Activated naive CD4-positive, alpha-beta T cell (primary cell): ENCODE data around the gene RELN.

Source experiments
- DNase-seq, 4 experiments: peaks; one replicate each; lab custom pipeline; 2025; lab: John Stamatoyannopoulos, UW

The RELN gene

DNA sequence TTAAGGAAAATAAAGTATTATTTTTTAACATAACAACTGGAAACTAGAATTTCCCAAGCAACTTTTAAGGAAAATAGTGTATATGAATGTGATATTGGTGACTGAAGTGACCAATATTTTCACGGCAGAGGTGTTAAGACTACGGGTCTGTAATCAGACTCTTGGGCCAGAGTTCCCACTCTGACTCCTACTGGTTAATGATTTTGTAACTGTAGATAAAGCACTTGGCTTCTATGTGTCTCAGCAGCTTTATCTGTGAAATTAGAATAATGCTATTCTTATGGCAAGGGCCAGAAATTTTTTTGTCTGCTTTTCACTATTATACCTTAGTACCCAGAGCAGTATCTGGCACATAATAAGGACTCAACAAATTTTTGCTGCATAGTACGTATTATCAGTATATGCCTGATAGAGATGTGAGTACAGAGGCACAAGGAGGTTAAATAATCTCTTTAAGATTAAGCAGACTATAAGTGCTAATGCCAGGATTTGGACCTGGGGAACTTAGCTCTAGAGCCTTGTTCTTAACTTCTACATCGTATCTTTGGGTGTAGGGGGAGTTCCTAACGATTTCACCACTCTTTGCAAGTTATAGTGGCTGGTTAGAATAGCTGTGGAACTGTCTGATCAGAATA is 357.3 kb downstream of the RELN start:
- no peak for DNase-seq

DNA sequence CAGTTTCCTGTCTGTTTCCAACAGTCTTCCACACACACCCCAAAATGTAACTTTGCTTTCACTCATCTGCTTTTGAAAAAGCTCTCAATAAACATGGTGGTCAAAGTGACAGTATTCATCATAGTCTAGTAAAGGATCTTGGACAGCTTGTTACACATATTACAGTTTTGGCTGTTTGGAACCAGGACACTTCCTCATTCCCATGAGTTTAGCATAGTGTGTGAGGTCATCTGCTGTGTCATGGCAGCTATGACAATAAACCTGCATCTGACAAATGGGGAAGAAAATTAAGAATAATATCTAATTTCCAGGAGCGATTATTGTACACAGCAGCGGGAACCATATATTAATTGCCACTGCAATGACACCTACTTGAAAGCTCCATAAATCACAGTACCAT is 359.1 kb downstream of the RELN start:
- DNase-seq = no peak

DNA sequence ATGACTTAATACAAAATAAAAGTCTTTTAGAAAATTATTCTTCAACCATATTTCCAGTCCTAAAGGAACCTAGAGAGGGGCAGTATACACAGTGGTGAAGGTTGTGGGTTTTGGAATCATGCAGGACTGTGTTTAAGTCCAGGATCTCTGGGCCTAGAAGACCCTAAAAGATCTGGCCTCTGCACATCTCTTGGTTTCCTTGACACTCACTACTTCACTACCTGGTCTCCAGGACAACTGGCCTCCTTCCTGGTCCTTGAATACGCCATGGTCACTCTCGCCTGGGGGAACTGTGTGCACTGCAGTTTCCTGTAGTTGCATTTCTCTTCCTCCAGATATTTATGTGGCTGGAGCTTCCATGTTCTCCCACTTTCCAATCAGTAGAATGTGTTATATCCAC is 360.7 kb downstream of the RELN start:
- no peak for DNase-seq

DNA sequence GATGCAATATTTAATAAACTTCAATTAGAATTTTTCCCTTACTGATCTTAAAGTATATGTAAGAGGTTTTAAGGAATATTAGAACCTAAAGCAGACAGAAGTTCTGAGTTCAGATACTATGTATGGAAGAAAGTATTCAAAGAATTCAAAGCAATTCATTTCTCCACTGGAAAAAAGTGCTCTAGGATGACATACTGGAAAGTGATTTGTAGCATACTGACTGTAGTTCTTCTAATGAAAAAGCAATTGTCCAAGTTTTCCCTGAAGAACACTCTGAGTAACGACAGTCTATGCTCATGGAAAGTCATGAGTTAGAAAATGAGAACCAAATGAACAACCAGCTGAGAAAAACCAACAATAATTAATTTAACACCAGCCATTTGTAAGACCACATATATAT is 362.7 kb downstream of the RELN start:
- no peak for DNase-seq

DNA sequence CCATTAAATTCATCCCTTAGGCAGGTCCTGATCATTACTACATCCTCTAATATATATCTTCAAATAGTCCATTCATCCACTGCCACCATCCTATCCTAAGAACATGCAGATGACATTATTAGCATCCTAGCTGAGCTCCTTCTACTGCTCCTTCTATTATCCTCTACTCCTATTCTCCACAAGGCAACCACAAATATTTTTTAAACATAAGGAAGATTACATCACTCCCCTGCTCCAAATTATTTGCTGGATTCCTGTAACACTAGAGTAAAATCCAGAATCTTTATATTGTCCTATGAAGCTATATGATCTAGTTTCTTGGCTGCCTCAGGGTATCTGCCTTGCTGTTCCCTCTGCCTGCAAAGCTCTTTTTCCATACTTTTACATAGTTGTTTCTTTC is 367.2 kb downstream of the RELN start:
- DNase-seq = no peak

DNA sequence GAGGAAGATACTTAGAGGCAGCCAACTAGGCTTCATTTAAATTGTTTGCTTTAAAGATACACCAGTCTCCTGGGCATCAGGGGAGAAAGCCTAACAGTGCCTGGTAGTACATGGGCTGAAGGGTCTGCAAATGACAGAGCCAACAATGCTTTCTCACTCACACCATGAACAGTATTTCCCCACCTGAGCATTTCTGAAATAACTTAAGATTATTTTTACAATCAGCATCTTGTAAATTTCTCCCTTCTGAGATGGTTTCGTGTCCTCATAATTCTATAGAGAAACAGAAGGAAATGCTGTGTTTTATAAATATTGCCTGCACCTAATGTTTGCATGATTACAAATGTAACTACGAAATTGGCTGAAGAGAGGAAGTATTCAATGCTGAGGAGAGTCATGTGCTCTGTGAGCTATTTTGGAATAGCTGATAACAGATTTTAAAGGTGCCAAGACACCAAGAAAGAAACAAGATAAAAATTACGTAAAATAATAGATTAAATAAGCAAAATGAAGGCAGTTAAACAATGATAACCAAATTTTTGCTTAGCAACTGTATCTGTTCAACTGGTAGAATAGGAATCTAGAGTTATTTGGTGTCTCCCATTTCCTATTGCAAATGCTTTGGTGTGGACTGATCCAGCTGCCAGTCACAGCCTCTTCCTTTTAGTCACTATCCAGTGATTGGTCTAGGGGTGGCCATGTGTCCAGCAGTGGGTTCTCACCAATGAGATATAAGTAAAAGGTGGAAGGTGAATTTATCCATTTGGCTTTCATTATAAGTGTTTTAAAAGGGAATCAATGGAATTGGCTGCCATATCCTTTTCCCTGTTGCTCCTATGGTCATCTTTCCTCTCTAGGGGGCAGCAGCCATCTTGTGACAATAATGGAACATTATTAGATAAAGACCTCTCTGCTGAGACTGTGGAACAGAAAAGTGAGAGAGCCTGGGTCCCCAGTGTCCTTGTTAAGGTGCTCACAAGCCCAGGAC is 375.5 kb downstream of the RELN start:
- DNase-seq = no peak

DNA sequence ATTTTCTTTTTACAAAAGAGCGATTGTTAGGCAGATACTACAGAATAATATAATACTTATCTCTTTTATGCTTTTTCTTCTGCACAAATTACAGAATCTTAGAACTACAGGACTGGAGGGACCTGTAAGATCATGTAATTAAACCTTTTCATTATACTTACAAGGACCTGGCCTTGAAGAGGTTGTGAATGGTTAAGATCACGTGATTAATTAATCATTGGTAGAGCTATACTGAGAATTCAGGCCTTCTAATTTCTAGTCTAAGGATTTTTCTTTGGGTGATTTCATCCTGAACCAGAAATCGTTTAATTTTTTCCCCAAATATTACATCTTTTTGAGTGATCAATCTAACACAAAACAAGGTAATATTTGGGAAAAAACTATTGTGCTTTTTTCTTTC is 379.7 kb downstream of the RELN start:
- DNase-seq = no peak

DNA sequence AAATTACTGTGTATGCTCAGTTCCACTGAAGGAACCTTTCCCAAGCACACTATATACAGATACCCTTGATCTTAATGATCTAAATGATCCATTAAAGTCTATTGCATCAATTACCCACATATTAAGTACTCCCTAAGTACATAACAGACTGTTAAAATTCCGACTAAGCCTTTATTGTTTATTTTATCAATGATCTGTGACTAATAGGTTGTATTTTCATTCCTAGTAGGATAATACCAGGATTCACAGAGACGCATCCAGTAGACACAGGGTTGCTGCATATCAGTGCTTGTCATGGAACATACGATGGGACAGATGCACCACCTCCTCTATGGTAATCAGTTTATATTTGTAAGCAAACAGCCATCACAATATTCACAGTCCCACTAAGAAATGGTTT is 383.8 kb downstream of the RELN start:
- DNase-seq = no peak

DNA sequence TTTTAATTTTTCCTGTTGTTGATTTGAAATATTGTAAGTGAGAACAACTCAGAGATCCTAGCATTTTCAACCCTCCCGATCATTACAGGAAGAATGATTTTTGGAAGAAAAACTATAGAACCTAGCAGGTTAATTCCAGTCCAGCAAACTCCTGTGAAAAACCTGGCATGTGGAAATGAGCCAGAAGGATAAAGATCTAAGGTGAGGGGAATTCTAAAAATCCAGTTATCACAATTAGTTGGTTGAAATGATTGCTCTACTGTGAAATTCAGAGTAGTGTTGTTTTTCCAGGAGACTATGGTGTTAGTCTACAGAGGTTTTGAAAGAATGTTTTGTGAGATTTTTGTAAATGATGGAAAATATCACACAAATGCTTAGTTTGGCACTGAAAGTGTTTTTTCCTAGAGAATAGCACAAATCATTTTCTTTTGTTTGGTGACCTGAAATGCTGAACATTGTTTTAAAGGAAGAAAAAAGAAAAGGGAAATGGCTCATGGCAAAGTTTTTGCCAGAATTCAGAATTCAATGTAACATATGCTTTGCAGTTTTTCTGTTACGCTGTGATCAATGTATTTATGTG is 391.0 kb downstream of the RELN start:
- no peak for DNase-seq

DNA sequence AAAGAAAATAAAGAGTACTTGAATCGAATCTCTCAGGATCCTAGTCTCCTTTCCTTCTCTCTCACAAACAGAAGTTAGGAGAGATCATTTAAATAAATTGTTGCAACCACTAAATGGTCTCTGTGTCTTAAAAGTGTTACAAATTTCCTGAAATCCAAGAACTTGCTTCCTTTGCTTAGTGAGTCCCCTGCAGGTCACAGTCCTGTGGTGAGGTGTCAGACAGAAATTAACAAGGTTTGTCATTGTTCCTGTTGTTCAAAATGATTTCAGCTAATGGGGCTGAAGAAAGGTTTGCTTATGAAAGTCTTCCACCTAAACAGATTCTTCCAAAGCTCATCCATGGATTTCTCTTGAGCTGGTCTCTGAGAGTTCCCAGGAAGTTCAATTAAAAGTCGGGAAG is 391.9 kb downstream of the RELN start:
- DNase-seq = no peak

DNA sequence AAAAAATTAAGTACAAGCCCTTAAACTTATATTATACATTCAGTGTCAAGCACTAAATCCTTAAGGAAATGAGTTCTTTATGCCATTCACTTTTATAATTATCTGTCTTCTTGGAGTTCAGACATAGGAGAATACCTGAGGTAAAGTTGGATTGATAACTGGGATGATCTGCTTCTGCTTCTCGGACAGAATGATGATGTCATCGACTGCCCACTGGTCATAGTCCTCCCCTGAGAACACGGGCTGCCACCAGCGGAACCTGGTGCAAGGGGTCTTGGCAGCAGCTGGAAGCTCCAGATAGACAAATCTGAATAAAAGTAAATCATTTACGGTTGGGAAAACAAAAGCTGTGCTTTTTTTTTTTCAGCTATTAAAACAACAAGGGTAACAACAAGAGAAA is 395.3 kb downstream of the RELN start:
- no peak for DNase-seq

DNA sequence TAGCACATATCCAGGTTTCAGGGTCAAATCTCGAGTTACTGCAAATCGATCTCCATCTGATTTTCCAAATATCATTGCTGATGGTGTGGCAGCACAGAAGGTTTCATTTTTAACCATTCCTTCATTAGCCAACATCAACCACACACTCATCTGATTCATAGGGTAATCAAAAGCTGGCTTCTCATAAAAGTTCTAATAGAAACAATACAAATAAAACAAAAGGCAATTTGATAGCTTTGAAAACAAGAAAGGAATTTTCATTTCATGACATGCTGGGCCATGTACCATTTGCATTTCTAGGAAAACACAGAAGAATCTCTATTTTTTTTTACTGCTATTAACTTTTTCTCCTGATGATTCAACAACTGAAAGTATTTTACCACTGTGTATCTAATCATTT is 395.8 kb downstream of the RELN start:
- DNase-seq = no peak

DNA sequence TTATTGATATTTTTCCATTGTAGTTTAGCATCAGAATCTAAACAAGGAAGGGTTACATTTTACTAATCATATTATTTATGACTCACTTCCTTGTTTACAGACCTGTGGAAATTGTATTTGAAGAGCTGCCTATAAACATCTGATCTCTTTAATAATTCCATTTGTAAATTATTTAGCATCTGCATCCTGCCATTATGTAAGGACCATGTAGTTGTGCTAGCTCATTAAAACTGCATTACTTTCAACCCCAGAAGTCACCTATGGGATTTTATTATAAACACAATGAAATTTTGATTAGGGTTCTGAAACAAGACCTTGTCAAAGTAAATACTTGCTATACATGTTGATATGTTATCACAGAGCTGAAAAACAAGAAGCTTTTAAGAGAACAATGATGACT is 396.6 kb downstream of the RELN start:
- DNase-seq = no peak

DNA sequence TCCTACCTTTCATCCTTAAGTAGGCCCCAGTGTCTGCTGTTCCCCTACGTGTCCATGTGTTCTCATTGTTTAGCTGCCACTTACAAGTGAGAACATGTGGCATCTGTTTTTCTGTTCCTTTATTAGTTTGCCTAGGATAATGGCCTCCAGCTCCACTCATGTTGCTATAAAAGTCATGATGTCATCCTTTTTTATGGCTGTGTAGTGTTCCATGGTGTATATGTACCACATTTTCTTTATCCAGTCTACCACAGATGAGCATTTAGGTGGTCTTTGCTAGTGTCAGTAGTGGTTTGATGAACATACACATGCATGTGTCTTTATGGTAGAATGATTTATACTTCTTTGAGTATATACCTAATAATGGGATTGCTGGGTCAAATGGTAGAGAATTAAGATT is 397.3 kb downstream of the RELN start:
- no peak for DNase-seq

DNA sequence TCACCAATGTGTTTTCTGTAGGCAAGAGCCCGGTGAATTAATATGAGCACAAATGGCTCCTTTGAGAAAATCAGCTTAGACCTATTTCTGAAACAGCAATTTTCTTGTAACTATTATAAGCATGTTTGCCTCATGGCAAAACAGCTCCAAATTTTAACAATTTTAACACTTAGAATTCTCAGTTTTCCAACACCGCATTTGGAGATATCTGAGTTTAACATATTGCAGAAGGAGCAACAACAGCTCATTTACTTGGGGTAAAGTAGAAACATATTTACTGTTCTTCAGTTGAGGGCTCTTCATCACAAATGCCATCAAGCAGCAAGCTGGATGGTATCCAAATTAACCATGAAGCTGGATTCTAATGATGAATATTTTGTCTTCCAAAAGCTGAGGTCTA is 409.4 kb downstream of the RELN start:
- no peak for DNase-seq

DNA sequence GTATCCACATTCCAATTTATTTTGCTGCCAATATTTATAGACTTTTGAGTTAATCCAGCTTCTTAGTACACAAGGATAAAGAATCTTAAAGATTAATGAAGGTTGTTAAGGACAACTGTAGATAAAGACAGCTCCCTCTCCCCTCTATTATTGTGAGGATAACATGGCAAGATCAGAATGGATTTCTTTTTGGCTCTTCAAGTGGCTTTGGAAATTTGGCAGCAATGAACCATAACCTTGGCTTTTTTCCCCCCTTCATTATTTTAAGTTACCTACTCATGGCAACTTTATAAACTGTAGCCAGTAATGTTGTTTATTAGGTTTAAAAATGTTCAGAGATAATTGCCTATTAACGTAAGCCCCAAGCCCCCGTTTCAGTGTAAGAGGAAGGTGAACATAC is 412.4 kb downstream of the RELN start:
- no peak for DNase-seq

DNA sequence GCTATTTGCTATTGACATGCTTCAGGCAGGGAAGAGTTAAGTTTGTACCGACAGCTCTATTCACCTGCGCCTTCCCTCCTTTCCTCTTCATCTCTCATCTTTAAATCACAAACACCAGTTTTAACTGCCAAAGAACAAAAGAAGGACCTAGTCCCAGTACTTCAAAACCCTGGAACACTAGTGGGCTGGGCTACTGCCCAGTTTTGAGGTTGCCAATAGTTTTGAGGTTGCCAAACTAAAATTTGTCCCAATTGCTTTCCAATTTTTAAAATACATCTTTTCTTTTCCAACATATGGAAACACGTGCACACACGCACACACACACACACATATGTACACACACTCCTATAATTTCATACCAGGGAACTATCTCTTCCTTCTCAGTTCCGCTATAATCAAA is 412.8 kb downstream of the RELN start:
- no peak for DNase-seq

DNA sequence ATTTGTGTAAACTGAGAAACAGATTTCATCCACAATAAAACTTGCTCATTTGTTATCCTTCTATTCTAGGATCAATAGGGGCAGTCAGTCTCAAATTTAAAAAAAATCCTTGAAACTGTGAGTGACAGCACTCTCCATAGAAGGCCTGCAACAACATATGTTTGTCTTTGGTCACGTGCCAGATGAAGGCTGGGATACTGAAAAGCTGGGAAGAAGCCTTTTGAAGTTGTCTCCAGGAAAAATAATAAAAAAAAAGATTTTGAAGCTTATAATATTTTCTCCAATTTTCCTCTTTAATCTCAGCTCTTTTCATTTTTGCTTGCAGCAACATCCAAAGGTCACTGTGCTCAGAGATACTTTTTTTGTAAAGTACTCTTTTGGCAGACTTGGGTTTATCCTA is 414.9 kb downstream of the RELN start:
- no peak for DNase-seq

DNA sequence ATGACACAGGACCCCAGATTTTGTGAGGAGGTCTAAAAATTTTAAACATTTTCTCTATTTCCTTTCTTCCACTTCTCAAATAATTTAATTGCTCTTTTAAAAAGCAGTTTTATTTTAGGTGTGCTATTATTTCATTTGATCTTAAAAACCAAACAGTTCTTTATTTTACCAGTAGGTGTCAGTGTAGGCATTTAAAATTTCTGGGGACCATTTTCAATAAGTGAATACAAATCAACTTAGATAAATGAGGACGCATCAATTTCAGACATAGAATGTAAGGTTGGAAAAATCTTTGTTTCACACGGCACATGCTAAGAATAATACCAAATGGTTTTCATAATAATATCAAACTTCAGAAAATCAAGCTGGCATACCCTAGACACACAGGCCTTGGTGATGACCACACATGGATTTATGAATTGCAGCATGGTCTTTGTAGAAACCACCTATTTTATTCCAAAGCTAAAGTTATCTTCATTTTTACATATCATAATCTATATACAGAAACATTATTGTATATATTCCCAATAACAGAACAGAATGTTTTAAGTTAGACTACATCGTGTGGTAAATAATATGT is 415.9 kb downstream of the RELN start:
- no peak for DNase-seq

DNA sequence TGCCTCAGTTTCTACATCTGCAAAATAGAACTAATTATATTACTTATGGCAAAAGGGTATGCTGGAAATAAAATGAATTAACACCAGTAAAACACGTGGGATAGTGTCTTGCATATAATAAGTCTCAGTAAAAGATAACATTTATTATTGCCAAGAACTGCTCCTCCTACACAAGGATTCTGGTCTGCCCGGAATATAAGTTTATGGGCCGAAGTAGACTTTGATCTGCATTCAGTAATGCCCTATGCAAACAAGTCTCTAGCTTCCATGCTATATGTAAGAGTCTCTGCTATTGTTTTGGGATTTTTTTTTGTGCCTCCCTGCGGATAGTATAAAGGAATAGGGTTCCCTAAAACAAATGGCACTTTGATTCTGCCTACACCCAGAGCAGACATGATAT is 417.9 kb downstream of the RELN start:
- DNase-seq = no peak

DNA sequence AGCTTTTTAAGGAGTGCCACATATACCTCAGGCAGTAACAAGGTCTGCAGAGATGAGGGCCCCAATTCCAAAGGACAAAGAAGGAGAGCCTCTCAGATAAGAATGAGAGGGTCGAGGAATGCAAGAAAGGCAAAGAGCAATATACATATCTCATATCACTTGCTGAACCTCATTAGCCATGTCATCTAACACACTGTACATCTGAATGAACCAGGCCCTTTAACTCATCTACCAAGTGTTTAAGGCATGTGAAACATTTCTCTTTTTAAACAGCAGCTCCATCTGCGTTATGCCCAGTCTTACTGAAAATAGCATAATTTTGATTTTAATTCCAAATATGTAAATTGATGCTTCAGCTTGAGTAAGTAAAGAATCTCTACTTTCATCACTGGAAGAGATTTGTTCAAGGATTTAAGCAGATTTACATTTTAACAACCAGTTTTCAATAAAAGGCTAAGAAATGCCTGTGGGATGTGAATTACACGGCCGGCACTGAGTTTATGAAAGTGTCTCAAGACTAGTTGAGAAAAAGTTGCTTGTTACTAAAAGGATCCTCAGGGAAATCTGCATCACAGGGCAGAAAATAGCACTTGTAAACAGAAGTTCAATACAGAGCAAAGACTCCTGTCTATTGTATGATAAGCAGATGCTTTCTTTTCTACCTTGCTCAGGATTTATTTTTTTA is 419.7 kb downstream of the RELN start:
- DNase-seq = no peak

DNA sequence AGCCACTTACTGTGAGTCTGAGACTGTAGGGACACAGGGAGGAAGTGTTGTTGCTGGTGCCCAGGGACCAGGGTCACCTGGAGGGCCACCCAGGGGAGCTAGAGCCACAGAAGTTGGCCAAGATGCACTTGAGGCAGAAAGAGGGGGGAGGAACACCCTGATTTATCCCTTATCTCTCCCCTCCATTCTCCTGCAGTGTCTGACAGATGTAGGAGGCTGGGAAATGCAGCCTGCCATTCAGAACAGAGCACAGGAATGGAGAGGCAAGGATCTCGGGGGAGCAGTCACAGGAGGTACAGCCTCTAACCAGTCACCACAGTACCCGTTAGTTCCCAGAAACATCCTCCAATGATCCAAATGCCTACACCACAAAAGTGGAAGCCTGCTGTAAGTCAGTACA is 425.0 kb downstream of the RELN start:
- no peak for DNase-seq
